Nephron (organoid): ENCODE results near the gene LCLAT1.

Experiments used
- H3K27ac Mint-ChIP-seq, 3 experiments: 2 replicates each; pipeline ENCODE4 v1.8.0; 2020; ENCODE audit warnings: mixed read lengths in 3 of 3, mild to moderate bottlenecking in 2 of 3, moderate library complexity in 1 of 3
- H3K27me3 Mint-ChIP-seq: 2 replicates; pipeline ENCODE4 v1.8.0; 2021; ENCODE audit warnings: low read depth, mild to moderate bottlenecking, moderate library complexity, mixed read lengths
- H3K36me3 Mint-ChIP-seq: 2 replicates; pipeline ENCODE4 v1.8.0; 2020; ENCODE audit warnings: low read depth, mixed read lengths
- H3K4me1 Mint-ChIP-seq: 2 replicates; pipeline ENCODE4 v1.8.0; 2020; ENCODE audit warnings: mixed read lengths
- H3K4me3 Mint-ChIP-seq, 3 experiments: 2 replicates each; pipeline ENCODE4 v1.8.0; 2020; ENCODE audit warnings: mild to moderate bottlenecking in 3 of 3, mixed read lengths in 3 of 3, moderate library complexity in 2 of 3
- H3K9me3 Mint-ChIP-seq: 2 replicates; pipeline ENCODE4 v1.8.0; 2020; ENCODE audit warnings: mixed read lengths
- CTCF ChIP-seq, 3 experiments: fragments of 200-600 bp; sonication (generic); IDR thresholded peaks; one replicate each; pipeline ENCODE4 v1.5.0; 2021; ENCODE audit warnings: antibody characterized with exemption in 3 of 3; ENCODE audit not compliant: unreplicated experiment in 3 of 3

Gene LCLAT1

DNA sequence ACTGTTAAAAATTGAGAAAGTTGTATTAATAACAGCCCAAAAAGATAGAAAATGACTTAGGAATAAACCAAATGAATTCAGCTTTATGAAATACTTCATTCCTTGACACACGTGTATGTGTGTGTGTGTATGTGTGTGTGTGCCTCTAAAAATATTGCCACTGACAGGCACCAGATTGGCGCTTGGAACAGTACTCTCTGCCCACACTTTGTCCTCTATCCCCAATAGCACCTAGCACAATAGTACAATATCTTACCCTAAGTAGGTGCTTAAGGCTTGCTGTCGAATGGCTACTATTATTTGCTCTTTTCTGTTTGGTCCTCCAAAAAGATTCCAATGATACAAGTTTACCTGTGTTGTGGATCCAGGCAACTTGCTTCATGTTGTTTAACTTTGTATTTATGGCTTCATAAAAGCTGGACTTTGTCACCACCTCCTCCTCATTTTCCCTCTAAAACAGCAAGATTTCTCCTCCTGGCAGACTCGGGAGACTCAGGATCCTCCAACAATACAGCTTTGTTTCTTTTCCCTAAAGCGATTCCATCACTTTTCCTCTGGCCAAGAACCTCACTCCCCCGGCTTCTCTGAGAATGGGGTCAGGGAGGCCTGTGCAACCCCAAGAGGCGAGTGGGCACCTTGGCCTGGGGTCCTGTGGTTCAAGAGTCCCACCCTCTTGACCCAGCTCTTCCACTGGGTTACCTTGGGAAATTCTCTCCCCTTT is 43.3 kb upstream of the LCLAT1 start:
- no peaks in the 10 kb centered on the region for H3K36me3 Mint-ChIP-seq
- peak overlapping the region in 2 of 3 experiments; percentile 40 to 45 for H3K4me3 Mint-ChIP-seq
- peak overlapping the region; percentile 94 to 98 (median 94) for H3K27ac Mint-ChIP-seq
- peaks cover 12% of the 10 kb centered on the region for H3K27me3 Mint-ChIP-seq
- no peak for TF ChIP-seq CTCF (IDR thresholded peaks at IDR 0.05; ENCODE audit: unreplicated experiment in 3 of 3)
- H3K9me3 Mint-ChIP-seq: no peaks in the 10 kb centered on the region
- H3K4me1 Mint-ChIP-seq: peaks cover 68% of the 10 kb centered on the region

GRCh38 chr2:30404319-30405259 is 42.5 kb upstream of the LCLAT1 start:
- H3K4me1 Mint-ChIP-seq: peaks cover 76% of the 10 kb centered on the region
- H3K27ac Mint-ChIP-seq: peak overlapping the region; percentile 94 to 98 (median 94)
- H3K4me3 Mint-ChIP-seq: peak overlapping the region; percentile 6 to 17 (median 6)
- H3K27me3 Mint-ChIP-seq: peaks cover 12% of the 10 kb centered on the region
- TF ChIP-seq CTCF (IDR thresholded peaks at IDR 0.05; ENCODE audit: unreplicated experiment in 3 of 3): no peak
- no peaks in the 10 kb centered on the region for H3K36me3 Mint-ChIP-seq
- no peaks in the 10 kb centered on the region for H3K9me3 Mint-ChIP-seq

DNA sequence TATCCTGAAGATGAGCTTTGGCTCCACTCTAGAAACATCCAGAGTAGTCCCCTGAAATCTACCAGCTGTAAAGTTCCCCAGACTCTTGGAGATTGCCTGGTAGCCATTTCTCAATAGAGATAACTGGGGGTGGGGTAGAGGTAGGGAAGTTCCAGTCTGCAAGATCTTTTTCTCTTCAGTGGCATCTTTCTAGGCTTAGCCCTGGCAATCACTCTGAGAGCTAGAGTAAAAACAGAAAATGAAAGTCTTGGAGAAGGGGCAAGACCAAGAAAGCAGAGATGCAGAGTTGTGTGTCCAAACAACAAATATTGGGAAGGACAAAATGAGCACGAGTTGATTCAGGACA is 41.8 kb upstream of the LCLAT1 start:
- H3K27ac Mint-ChIP-seq: peak overlapping the region; percentile 94 to 98 (median 94)
- peaks cover 12% of the 10 kb centered on the region for H3K27me3 Mint-ChIP-seq
- H3K36me3 Mint-ChIP-seq: no peaks in the 10 kb centered on the region
- TF ChIP-seq CTCF (IDR thresholded peaks at IDR 0.05; ENCODE audit: unreplicated experiment in 3 of 3): no peak
- H3K9me3 Mint-ChIP-seq: no peaks in the 10 kb centered on the region
- H3K4me1 Mint-ChIP-seq: peaks cover 82% of the 10 kb centered on the region
- peak overlapping the region in 1 of 3 experiments; percentile 19 for H3K4me3 Mint-ChIP-seq

DNA sequence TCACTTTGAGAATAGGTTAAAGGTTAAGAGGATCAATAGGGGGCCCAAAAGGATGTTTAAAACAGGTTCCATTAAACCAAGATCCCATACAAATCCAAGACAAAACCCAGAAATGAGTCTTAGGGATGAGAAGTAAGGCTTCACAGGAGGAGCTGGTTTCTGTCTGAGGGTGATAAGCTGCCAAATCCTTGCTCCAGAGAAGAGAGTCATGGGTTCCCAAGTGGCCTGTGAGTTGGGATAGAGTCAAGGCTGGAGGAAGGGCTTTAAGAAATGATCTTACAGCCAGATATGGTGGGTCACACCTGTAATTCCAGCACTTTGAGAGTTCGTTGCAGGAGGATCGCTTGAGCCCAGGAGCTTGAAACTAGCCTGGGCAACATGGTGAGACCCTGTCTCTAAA is 40.2 kb upstream of the LCLAT1 start:
- TF ChIP-seq CTCF (IDR thresholded peaks at IDR 0.05; ENCODE audit: unreplicated experiment in 3 of 3): no peak
- Mint-ChIP-seq H3K9me3 (no peaks in the 10 kb centered on the region), H3K4me3 (no peak overlapping the region), H3K36me3 (no peaks in the 10 kb centered on the region), H3K4me1 (peaks cover 98% of the 10 kb centered on the region), H3K27me3 (peaks cover 12% of the 10 kb centered on the region), H3K27ac (peak overlapping the region in 2 of 3 experiments; percentile 27 to 94)

DNA sequence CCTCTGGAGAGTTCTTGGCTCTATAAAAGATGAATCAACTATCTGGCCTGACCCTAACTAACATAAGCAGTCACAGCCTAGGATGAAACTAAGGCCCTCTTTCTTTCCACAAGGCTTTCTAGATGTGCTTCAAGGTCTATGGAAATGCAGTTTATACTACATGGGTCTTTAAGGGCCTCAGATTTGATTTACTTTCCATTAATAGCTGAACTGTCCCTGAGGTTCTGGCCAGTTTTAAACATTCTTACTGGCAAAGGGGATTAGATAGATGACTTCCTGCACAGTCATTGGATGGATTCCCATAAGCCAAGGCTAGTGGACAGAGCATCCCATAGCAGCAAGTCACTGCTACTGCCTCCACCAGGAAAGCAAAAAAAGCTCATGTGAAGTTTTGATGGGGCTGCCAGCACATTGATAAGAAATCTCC is 38.1 kb upstream of the LCLAT1 start:
- TF ChIP-seq CTCF (IDR thresholded peaks at IDR 0.05; ENCODE audit: unreplicated experiment in 3 of 3): peak in 1 of 3 experiments; percentile 15
- Mint-ChIP-seq H3K27me3 (peaks cover 12% of the 10 kb centered on the region), H3K27ac (peak overlapping the region; percentile 92 to 95 (median 94))

More for the DNA sequence above, 38.1 kb upstream of the LCLAT1 start:
- Mint-ChIP-seq H3K36me3 (no peaks in the 10 kb centered on the region), H3K4me3 (peak overlapping the region in 1 of 3 experiments; percentile 4), H3K9me3 (no peaks in the 10 kb centered on the region), H3K4me1 (peaks cover 98% of the 10 kb centered on the region)
